Liver (tissue), 9 donors: ENCODE results near the gene ZFYVE27. TPM values are rescaled to one million over a fixed set of nuclear protein-coding genes. Genes with fewer than 3 reads are reported as not detected.
A peak's percentile ranks its signal among the peaks of the same experiment; 100 is the strongest.

Experiments used
- DNase-seq: peaks from one replicate; pipeline ENCODE4 v3.0.0-alpha.2; 2017; ENCODE audit warnings: low spot score
- H3K27ac ChIP-seq, 2 donors: one replicate each; pipeline ENCODE4 v1.7.0; 2013; ENCODE audit warnings: inconsistent platforms in 2 of 2, low read length in 2 of 2, control low read depth in 1 of 2, low read depth in 1 of 2, mild to moderate bottlenecking in 1 of 2
- H3K27me3 ChIP-seq, 4 donors: one replicate each; pipeline versions ENCODE4 v1.6.1 to v1.7.0; 2013; ENCODE audit warnings: low read length in 3 of 4, inconsistent platforms in 1 of 4, mild to moderate bottlenecking in 1 of 4, moderate library complexity in 1 of 4; ENCODE audit not compliant: control insufficient read depth in 4 of 4, insufficient read depth in 4 of 4
- H3K36me3 ChIP-seq, 4 donors: one replicate each; pipeline versions ENCODE4 v1.6.1 to v1.7.0; 2013; ENCODE audit warnings: low read length in 3 of 4, mild to moderate bottlenecking in 3 of 4, low read depth in 1 of 4, moderate library complexity in 1 of 4; ENCODE audit not compliant: control insufficient read depth in 4 of 4, insufficient read depth in 3 of 4
- H3K4me1 ChIP-seq, 4 donors: one replicate each; pipeline versions ENCODE4 v1.6.1 to v1.7.0; 2013; ENCODE audit warnings: low read length in 3 of 4, mild to moderate bottlenecking in 3 of 4, moderate library complexity in 1 of 4; ENCODE audit not compliant: control insufficient read depth in 4 of 4, insufficient read depth in 4 of 4
- H3K4me3 ChIP-seq, 3 donors: one replicate each; pipeline versions ENCODE4 v1.6.1 to v1.7.0; 2013; ENCODE audit warnings: low read length in 3 of 3, control low read depth in 1 of 3, low read depth in 1 of 3, mild to moderate bottlenecking in 1 of 3
- H3K9ac ChIP-seq, 2 donors: one replicate each; pipeline ENCODE4 v1.7.0; 2013; ENCODE audit warnings: low read length in 2 of 2, mild to moderate bottlenecking in 2 of 2, moderate library complexity in 2 of 2, control low read depth in 1 of 2, low read depth in 1 of 2
- H3K9me3 ChIP-seq, 4 donors: one replicate each; pipeline versions ENCODE4 v1.6.1 to v1.7.0; 2013; ENCODE audit warnings: low read length in 3 of 4; ENCODE audit not compliant: control insufficient read depth in 4 of 4
- ATF3 ChIP-seq: IDR thresholded peaks from 2 replicates; pipeline ENCODE4 v1.6.1; 2016; ENCODE audit warnings: antibody characterized with exemption
- CTCF ChIP-seq: fragments of 150-350 bp; IDR thresholded peaks from 2 replicates; pipeline ENCODE4 v1.5.1; 2017; ENCODE audit warnings: improper control_type of control experiment, low read depth, low read length; ENCODE audit not compliant: missing input control
- EGR1 ChIP-seq, 2 donors: IDR thresholded peaks; 2 replicates each; pipeline ENCODE4 v1.6.1; 2016 to 2018; ENCODE audit warnings: antibody characterized with exemption in 2 of 2, low read depth in 2 of 2
- FOXA1 ChIP-seq: IDR thresholded peaks from 2 replicates; pipeline ENCODE4 v1.6.1; 2016; ENCODE audit warnings: antibody characterized with exemption
- FOXA2 ChIP-seq: IDR thresholded peaks from 2 replicates; pipeline ENCODE4 v1.6.1; 2016; ENCODE audit warnings: antibody characterized with exemption
- GABPA ChIP-seq, 2 donors: IDR thresholded peaks in 1 of 2; conservative IDR thresholded peaks in 1 of 2; 2 replicates each; pipeline ENCODE4 v1.6.1; 2016; ENCODE audit warnings: antibody characterized with exemption in 2 of 2, mild to moderate bottlenecking in 1 of 2, moderate library complexity in 1 of 2
- HNF4A ChIP-seq, 2 donors: conservative IDR thresholded peaks; 2 replicates each; pipeline ENCODE4 v1.6.1; 2016; ENCODE audit warnings: antibody characterized with exemption in 2 of 2, mild to moderate bottlenecking in 2 of 2
- HNF4G ChIP-seq: IDR thresholded peaks from 2 replicates; pipeline ENCODE4 v1.6.1; 2016; ENCODE audit warnings: antibody characterized with exemption
- MAX ChIP-seq: IDR thresholded peaks from 2 replicates; pipeline ENCODE4 v1.6.1; 2016; ENCODE audit warnings: antibody characterized with exemption
- NR2F2 ChIP-seq: IDR thresholded peaks from 2 replicates; pipeline ENCODE4 v1.6.1; 2016; ENCODE audit warnings: antibody characterized with exemption
- RAD21 ChIP-seq, 2 donors: IDR thresholded peaks; 2 replicates each; pipeline ENCODE4 v1.6.1; 2016; ENCODE audit warnings: antibody characterized with exemption in 2 of 2, mild to moderate bottlenecking in 2 of 2
- REST ChIP-seq: IDR thresholded peaks from 2 replicates; pipeline ENCODE4 v1.6.1; 2016; ENCODE audit warnings: antibody characterized with exemption, mild to moderate bottlenecking
- SP1 ChIP-seq: IDR thresholded peaks from 2 replicates; pipeline ENCODE4 v1.6.1; 2018; ENCODE audit warnings: antibody characterized with exemption, mild to moderate bottlenecking
- TAF1 ChIP-seq: conservative IDR thresholded peaks from 2 replicates; pipeline ENCODE4 v1.6.1; 2016; ENCODE audit warnings: antibody characterized with exemption, mild to moderate bottlenecking
- YY1 ChIP-seq: IDR thresholded peaks from 2 replicates; pipeline ENCODE4 v1.6.1; 2016; ENCODE audit warnings: antibody characterized with exemption, mild to moderate bottlenecking
- ZBTB33 ChIP-seq: IDR thresholded peaks from 2 replicates; pipeline ENCODE4 v1.6.1; 2016; ENCODE audit warnings: antibody characterized with exemption
- WGBS: extraction: QIAGEN DNeasy Blood & Tissue Kit; methylation state at CpG from one replicate; pipeline ENCODE4 v1.1.7; 2013; 5-methylcytosine and 5-hydroxymethylcytosine counted together
- polyA plus RNA-seq, 2 donors: library from polyadenylated mRNA; stranded (reverse) in 1 of 2; unstranded in 1 of 2; fragments of 200-250 nt in 1 of 2; fragments of >200 nt in 1 of 2; fragmentation: Nextera tagmentation in 1 of 2; extraction: Ambion mirVana in 1 of 2; gene quantifications; one replicate each; pipeline versions ENCODE4 v1.2.1 to v1.2.3, GENCODE V29; 2013 to 2015
- total RNA-seq, 2 donors: library from RNA; depleted of rRNA; stranded (reverse); fragments of >200 nt; gene quantifications; one replicate each; pipeline ENCODE4 v1.2.3, GENCODE V29; 2014
- donor health status: healthy.
- donor health status: healthy.
- donor health status: healthy.
- donor health status: healthy.
- donor health status: healthy.

The ZFYVE27 gene
- total and polyA plus RNA-seq, 4 donors = 10.2 to 25.9 (median 13.1) TPM

GRCh38 chr10:97726636-97727178 is 10.2 kb upstream of the ZFYVE27 start (continued):
- TF ChIP-seq CTCF = no peak
- TF ChIP-seq REST = no peak
- TF ChIP-seq SP1 = no peak
- peak; percentile 85 for TF ChIP-seq YY1
- TF ChIP-seq GABPA (IDR thresholded peaks at IDR 0.05 in 1 of 2, conservative IDR thresholded peaks at IDR 0.05 in 1 of 2) = no peak
- TF ChIP-seq HNF4A (conservative IDR thresholded peaks at IDR 0.05) = peak; percentile 14 to 21

- WGBS = 93% methylated on average over 5 of the region's 5 CpGs
- Histone ChIP-seq H3K36me3 (no peaks in the 10 kb centered on the region), H3K9me3 (no peaks in the 10 kb centered on the region), H3K27me3 (no peaks in the 10 kb centered on the region), H3K4me3 (no peak overlapping the region), H3K9ac (no peak overlapping the region), H3K4me1 (peaks cover 0 to 5% (median 2%) of the 10 kb centered on the region in 4 donors), H3K27ac (no peak overlapping the region)
- TF ChIP-seq ATF3 (no peak), MAX (no peak), SP1 (no peak), REST (no peak), FOXA2 (no peak), EGR1 (IDR thresholded peaks at IDR 0.05; ENCODE audit: low read depth in 2 of 2) (no peak), YY1 (no peak), NR2F2 (no peak), FOXA1 (no peak), GABPA (IDR thresholded peaks at IDR 0.05 in 1 of 2, conservative IDR thresholded peaks at IDR 0.05 in 1 of 2) (no peak), ZBTB33 (no peak), RAD21 (IDR thresholded peaks at IDR 0.05) (no peak), CTCF (no peak), TAF1 (no peak), HNF4G (no peak)
- DNase-seq = no peak
These were observed 7.9 kb upstream of the ZFYVE27 start for GRCh38 chr10:97729014-97729413.
